ENCODE results near the gene SOCS2. TPM values are rescaled to one million over a fixed set of nuclear protein-coding genes. Genes with fewer than 3 reads are reported as not detected.
A peak's percentile ranks its signal among the peaks of the same experiment; 100 is the strongest.

The SOCS2 gene
- total RNA-seq, 1 experiment from 2014 or later: 27.1 TPM

DNA sequence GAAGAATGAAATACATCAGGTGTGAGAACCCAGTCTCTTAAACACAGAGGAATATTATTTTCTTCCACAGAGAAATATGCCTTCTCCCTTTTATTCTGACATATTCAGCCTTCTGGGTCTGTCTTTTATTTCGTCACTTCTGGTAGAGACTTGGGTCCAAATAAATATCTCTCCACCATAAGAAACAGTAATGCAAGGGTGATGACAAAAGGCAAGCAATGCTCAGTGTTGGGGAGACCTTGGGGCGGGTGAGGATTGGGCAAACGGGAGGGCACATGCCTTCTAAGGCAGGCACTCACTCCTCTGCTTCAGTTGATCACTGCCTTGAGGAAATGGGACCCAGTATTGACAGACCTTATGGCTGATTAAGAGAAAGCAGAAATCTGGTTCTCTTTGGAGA lies 6.7 kb upstream of the SOCS2 start:
- no peak for DNase-seq (ENCODE audit: extremely low read depth, low read depth)

DNA sequence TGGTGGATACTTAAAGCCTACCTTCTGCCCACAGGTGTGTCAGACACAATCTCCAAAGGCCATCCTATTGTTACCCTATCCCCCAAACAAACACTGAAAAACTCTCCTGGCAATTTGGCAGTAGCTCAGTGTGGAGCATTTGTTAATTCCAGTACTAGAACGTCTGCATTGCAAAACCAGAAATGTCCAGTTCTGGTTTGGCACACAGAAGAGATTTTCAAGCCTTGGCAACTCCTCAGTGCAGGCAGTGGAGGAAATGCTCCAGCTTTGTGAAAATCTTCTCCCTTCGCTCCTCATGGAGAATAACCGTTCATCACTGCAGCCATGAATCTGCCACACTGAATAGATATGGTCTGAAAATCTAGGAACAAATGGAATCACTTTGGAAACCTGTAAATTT lies 5.3 kb upstream of the SOCS2 start:
- no peak for DNase-seq (ENCODE audit: extremely low read depth, low read depth)

DNA sequence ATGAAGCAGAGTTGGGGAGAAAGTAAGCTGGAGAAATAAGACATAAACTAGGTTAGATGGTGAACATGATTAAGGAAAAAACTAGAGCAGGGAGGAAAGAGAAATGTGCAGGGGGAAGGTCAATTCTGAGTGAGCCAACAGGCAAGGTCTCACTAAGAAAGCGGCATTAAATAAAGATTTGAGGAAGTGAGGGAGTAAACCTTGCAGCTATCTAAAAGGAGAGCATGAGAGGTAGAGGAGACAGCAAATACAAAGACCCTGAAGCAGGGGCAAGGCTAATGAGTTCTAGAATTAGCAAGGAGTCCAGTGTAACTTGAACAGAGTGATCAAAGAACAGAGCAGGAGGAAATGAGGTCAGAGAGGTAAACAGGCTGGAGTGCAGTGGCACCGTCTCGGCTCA lies 4.4 kb upstream of the SOCS2 start:
- DNase-seq (ENCODE audit: extremely low read depth, low read depth): no peak

DNA sequence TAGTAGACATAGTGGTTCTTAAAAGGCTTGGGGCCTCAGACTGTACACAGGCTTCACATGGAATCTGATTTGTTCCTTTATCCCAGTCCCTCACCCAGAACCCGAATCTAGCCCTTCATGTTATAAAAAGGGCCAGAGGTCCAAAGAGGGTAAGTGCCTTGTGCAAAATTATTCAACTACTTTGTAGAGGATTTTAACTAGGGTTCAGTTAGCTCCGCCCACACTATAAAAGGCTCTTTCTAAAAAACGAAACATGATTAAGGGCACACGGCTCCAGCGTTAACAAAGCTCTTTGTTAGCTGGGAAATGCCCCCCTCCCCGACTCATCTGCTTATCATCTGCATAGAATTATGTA lies 3.2 kb upstream of the SOCS2 start:
- peak; percentile 9 for DNase-seq (ENCODE audit: extremely low read depth, low read depth)

DNA sequence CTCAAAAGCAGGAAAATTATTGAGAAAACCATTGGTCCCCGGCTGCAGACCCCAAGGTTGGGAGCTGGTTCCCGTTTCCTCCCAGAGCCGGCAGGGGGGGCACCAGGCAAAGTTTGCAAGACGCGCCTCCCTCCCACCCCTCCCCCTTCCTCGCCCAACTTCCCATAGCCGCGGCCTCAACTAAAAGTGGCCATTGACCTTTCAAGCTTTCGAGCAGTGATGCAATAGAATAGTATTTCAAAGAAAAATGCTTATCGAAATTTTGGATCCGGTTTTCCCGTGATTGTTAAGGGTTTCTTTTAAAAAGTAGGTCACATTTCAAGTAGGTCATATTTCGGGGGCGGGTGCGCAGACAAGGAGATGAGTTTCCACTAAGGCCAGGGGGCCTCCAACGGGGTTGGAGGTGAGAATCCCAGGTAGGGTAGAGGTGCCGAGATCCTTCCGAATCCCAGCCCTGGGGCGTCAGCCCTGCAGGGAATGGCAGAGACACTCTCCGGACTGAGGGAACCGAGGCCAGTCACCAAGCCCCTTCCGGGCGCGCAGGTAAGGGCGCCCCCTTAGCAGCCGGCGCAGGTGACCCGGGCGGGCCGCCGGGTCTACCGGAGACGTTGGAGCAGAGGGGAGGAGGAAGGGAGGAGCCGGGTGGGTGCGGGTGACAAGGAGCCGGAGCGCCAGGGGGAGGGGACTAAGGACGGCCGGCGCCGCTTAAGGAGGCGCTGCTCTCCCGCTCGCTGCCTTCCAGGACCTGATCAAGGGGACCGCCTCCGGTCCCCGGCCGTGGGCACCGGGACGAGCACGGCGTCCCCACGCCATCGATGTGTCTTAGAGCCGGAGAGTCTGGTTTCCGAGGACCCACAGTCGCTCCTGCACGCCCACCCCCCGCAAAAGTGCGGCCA lies 2.6 kb upstream of the SOCS2 start:
- DNase-seq (ENCODE audit: extremely low read depth, low read depth): peak; percentile 80

DNA sequence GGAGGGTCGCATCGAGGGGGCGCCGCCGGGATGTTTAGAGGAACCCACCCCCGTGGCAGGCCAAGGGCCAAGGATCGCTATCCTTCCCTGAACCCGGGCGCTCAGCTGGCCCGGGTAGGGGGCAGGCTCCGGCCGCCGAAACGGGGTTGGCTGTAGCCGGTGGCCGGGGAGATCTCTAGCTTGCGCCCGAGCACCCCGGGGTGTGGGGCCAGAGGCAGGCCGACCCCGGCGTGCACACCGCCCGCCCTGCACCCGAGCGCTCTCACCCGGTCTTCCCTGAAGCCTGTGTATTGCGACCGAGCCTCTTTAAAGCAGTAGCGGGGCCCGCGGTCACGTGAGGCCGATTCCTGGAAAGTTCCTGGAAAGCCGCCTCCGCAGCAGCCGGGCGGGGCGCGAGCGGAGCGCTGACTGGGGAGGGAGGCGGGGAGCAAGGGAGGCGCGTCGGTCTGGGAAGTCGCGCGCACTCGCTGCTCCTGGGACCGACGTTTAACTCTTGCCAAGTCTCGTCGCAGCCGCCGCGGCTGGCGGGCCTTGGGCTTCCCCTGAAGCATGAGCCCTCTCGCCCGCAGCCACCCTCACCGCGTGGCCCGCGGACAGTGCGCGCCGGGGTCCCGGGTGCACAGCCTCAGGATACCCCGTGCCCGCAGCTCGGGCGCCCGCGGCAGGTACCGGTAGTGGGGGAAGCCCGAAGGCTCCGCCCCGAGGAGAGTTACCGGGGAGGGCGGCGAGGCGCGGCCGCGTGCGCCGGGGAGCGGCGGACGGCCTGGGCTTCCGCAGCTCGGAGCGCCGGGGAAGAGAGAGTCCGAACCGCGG lies 1.7 kb upstream of the SOCS2 start:
- DNase-seq (ENCODE audit: extremely low read depth, low read depth): peak; percentile 88

DNA sequence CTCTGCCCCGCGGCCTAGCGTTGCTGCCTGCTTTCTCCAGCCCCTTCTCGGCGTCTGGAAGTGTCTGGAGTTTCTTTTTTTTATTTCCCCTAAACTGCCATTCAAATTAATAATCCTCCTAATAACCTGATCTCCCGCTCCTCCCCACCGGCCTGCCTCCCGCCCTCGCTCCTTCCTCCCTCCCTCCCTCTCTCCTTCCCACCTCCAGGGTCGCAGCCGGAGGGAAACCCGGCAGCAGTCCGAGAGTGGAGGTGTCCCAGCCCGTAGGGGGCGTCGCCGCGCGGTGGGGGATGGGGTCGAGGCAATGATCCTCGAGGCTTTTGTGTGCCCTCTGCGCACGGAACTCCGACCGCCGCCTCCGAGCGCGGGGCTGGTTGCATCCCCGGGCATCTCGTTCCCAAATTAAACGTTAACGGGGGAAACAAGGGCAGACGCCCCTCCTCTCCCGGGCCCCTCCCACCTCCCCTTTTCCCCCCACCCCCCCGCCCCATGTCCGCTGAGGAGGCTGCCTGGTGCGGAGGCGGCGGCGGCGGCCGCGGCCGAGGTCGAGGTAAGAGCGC lies 1.0 kb upstream of the SOCS2 start:
- DNase-seq (ENCODE audit: extremely low read depth, low read depth): peak; percentile 48

DNA sequence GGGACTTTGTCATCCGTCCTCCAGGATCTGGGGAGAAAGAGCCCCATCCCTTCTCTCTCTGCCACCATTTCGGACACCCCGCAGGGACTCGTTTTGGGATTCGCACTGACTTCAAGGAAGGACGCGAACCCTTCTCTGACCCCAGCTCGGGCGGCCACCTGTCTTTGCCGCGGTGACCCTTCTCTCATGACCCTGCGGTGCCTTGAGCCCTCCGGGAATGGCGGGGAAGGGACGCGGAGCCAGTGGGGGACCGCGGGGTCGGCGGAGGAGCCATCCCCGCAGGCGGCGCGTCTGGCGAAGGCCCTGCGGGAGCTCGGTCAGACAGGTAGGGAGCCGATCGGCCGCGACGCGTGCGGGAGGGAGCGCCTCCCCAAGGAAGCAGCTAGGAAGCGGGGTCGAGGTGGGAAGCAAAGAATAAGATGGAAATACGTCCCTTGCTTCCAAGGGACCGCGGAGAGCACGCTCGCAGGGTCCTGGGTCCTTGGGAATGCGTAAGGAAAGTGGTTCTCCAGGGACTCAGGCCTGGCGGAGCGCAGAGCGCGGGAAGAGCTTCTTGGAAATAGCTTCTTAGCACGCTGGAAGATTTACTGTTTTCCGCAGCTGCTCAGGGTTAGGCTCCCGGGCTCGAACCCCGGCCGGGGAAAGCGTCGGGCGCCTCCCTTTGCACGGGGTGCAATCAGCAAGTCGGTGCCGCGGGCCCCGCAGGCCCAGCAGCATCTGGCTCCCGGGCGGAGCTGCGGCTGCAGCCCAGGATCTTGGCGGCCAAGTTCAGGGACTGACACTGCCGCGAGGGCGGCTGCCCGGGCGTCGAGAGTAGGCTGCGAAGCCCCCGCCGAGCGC lies 457 bp downstream of the SOCS2 start:
- no peak for DNase-seq (ENCODE audit: extremely low read depth, low read depth)

DNA sequence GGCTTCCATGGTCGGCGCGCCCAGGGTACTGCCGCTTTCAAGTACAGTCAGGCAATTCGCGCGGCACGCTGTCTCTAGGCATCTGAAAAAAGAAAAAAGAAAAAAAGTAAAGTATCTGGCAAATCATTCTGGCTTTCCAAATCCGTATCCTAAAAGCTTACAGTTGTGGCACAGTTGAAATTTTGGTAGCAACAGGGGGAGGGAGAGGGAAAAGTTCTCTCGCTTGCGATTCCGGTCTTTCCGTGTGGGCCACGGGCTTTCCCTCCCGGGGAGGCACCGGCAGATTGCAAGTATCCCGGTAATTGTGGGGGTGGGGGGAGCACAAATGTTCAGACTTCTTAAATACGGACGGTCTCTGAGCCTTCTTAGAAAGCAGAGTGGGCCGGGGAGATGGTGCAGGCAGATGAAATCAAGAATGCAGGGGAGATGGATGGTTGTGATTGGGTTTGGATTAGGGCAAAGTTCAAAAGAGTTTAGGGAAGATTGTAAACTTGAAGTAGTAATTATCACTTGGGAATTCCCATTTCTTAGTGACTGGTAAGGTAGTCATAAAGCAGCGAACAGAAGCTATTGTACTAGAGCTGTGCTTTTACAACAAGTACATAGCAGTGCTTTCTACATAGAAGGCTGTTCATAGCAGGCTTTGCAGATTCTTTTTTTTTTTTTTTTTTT lies 1.2 kb downstream of the SOCS2 start:
- DNase-seq (ENCODE audit: extremely low read depth, low read depth): no peak

DNA sequence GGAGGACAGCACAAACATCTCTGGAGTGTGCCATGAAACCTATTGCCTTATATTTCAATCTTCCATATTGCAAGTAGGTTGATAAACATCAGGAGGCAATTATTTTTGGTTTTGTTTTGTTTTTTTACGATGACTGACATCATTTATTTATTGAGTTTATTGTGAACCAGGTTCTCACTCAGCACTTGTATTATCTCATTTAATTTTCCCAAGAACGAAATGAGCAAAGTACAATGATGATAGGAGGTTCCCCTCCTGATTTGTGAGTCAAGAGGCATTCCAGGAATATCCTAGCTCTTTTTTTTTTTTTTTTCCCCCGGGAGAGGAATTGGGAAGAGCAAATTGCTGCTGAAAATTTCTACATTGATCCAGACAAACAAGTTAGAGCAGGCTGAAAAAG lies 4.7 kb downstream of the SOCS2 start:
- DNase-seq (ENCODE audit: extremely low read depth, low read depth): no peak

DNA sequence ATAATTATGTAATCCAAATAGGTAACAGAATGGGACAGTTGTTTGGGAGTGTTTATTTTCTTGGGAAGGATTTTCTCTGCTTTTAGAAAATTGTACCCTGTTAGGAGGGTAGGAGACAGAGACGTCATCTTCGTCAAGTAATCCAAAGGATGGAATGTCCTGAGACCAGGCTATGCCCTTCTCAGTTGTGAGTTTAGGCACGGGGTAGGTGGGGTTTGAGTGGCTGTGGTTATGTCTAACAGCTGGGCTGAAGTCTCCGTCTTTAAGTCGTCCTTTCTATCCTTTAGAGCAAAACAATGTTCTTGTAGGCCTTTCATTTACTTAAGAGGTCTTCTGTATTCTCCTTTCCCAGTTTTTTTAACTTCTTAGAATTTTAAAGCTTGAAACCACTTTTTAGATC lies 5.7 kb downstream of the SOCS2 start:
- no peak for DNase-seq (ENCODE audit: extremely low read depth, low read depth)

DNA sequence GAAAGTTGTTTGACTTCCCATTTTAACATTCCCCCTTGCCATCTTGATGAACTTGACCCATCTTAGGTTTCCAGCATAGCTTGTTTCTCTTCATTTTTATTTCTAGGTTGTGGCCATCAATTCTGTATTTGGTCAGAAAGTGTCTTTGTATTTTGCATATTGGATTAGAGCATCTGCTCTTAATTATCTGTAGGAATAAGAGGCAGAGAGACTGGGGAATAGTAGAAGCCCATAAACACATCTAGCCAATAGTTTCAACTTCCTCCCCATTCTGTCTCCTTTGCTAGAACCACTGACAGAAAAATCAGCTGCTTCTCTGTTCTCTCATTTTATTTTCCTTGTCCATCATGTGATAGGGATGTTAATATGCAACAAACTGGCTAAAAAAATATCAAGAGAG lies 8.2 kb downstream of the SOCS2 start:
- DNase-seq (ENCODE audit: extremely low read depth, low read depth): no peak

DNA sequence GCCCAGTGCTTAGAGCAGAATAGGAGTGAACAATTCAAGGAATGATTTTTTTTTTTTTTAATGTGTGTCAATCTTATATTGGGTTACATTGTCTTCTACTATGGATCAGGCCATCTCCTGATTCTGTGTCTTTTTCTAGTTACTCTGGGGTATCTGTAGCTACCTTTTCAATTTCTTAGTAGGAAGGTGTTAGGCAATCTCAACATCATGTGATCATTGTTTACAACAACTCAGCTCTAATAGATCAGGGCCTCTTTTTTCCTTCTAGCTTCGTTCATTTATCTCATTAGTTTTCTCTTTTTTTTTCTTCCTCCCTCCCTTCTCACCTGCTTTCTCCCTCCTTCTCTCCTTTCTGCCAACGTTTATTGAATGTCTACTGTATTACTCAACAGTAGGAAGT lies 8.9 kb downstream of the SOCS2 start:
- DNase-seq (ENCODE audit: extremely low read depth, low read depth): no peak

DNA sequence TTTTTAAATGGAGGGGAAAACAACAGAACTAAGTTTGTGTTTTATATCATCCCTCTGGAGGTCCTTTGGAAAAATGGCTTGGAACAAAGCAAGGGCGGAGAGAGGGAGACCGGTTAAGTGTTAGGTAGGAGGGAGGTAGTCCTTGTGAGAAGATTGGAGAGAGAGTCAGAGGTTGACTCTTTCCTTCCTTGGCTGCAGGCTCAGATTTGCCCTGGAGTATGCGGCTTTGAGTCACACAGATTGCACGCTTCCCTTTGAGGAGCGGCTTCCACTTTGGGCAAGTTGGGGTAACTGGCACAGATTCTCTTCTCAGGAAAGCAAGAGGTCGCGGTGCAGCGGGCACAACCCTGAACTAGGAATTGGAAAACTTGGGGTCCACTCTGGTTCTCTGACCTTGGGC lies 9.9 kb downstream of the SOCS2 start:
- no peak for DNase-seq (ENCODE audit: extremely low read depth, low read depth)

DNA sequence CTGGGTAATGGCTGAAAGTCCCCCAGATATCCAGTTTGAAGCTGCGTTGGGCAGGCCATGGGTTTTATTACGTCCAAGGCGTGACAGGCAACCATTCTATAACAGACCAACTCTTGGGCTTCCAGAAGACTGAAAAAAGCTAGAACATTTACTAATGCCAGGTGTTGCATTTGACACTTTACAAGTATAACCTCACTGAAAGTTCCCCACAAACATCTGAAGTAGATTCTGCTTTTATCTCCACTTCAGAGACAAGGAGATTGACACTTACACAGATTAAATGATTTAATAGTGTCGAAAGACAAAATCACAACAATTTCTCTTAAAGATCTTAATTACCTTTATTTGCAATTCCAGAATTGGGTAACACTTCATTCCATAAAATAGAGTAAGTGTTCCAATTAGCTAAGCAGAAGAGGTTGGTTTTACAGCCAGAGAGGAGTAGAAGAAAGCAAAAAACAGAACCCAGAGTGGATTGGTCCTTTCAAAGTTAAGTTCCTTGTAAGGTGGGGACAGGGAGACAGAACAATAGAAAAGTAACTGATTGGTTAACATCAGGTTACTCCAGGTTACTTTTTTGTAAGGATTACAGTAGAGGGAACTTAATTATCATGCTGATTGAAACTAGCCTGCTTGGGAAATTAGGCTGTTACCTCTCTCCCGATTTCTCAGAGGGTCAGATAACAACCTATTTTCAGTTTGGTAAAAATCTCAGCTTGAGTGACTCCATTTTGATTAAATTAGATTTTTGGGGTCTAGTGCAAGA lies 11.3 kb downstream of the SOCS2 start:
- DNase-seq (ENCODE audit: extremely low read depth, low read depth): no peak

DNA sequence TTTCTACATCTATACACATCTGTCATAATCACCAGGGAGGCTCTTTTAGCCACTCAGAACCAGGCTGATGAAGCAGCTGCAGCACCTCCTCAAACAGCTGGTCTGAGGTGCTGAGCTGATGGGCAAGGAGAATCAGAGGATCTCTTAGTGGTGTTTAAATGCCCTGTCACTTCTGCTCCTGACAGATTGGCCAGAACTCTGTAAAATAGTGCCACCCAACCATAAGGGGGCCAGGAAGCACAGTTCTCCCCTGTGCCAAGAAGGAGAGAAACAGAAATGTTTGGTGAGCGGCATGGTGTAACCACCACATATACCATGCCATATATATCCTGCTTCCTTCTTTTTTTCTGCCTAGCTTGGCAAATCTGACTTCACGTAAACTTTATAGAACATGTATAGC lies 12.8 kb downstream of the SOCS2 start:
- DNase-seq (ENCODE audit: extremely low read depth, low read depth): no peak

DNA sequence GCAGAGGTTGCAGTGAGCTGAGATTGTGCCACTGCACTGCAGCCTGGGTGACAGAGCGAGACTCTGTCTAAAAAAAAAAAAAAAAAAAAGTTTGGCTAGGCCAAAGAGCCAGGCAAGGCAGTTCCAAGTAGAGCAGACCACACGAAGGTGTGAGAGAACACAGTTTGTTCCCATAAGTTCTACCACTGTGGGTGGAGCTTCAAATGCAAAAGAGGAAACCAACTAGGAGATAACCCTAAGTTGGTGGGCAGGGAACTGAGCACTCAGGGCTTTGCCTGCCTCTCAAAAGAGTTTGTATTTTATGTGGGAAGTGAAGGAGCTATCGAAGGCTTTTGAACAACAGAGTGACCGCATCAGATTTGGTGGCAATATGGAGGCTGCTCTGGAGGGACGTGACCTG lies 15.1 kb downstream of the SOCS2 start:
- DNase-seq (ENCODE audit: extremely low read depth, low read depth): no peak

DNA sequence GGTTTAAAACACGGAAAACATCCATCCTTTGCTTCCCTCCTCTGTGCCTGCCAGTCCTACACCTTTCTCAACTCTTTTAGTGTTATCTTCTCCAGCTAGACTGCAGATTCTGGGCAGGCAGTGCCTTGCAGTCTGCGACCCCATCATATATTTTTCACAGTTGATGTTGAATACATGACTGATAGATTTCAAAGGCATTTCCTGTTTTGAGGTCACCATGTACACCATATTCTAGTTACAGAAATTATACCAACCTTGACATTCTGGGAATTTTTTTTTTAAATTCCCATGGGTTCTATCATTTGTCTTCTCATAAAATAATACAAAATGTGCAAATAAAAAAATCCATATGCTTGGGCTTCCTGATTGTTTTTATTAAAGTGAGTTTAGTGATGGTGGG lies 16.6 kb downstream of the SOCS2 start:
- no peak for DNase-seq (ENCODE audit: extremely low read depth, low read depth)

DNA sequence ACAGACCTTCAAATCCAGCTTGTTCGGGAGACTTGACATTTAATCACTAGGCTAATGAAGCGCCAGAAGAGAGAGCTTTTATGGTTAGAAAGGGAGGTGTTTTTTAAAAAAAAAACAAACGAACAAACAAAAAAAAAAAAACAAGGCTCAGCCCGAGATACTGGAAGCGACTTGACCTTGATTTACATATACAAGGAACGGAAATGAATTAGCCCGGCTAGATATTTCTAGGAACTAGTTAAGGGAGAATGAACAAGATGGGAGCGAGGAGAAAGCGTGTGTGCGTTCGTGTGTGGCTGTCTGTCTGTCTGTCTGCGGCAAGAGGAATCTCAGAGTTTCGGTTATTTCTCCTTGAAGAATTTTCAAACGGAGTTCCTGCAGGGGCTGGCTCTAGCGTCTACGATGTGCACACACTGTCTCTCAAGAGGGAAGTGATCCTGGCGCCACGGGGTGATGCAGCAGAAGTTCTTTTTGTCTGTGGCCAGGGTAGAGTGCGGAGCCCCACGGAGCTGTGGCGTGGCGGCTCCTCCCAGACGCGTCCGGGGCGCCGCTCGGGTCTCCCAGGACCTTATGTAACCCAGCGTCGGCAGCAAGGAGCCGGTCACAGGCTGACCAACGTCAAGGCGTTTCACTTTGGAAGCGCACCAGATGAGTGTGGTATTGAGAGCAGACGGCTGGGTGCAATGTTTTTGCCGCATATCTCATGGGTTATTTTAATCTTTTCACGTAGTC lies 18.8 kb downstream of the SOCS2 start:
- peak; percentile 52 for DNase-seq (ENCODE audit: extremely low read depth, low read depth)

Measured in NCI-H460 (cell line).